Fibroblast of lung (primary cell): ENCODE measurements around the gene PLEKHA8. TPM values are rescaled to one million over a fixed set of nuclear protein-coding genes. Genes with fewer than 3 reads are reported as not detected.
A peak's percentile ranks its signal among the peaks of the same experiment; 100 is the strongest.

ENCODE experiments used
- DNase-seq, 2 donors: peaks; one replicate each; pipeline versions ENCODE4 v3.0.0 to v3.0.0-alpha.2; 2010; ENCODE audit warnings: low read depth in 2 of 2
- H2AFZ ChIP-seq: 2 replicates; pipeline ENCODE4 v1.5.1; 2012; ENCODE audit warnings: low read length, control low read depth, inconsistent platforms
- H3K27ac ChIP-seq: 2 replicates; pipeline ENCODE4 v1.5.1; 2011; ENCODE audit warnings: low read length, control low read depth; ENCODE audit not compliant: insufficient read depth
- H3K27me3 ChIP-seq: 2 replicates; pipeline ENCODE4 v1.5.1; 2011; ENCODE audit warnings: mild to moderate bottlenecking, low read length; ENCODE audit not compliant: control insufficient read depth, insufficient read depth
- H3K36me3 ChIP-seq: 2 replicates; pipeline ENCODE4 v1.5.1; 2011; ENCODE audit warnings: low read length; ENCODE audit not compliant: control insufficient read depth, insufficient read depth
- H3K4me1 ChIP-seq: 2 replicates; pipeline ENCODE4 v1.5.1; 2011; ENCODE audit warnings: low read length; ENCODE audit not compliant: control insufficient read depth, insufficient read depth; ENCODE audit errors: extremely low read depth
- H3K4me2 ChIP-seq: 2 replicates; pipeline ENCODE4 v1.5.1; 2011; ENCODE audit warnings: low read length, control low read depth; ENCODE audit not compliant: insufficient read depth; ENCODE audit errors: extremely low read depth
- H3K4me3 ChIP-seq, 4 experiments: fragments of 200-600 bp in 1 of 4; sonication (generic) in 1 of 4; replicated peaks in 1 of 4; 2 replicates each; pipeline ENCODE4 v1.5.1; 2011 to 2016; ENCODE audit warnings: low read length in 4 of 4, low read depth in 3 of 4, mild to moderate bottlenecking in 3 of 4, control low read depth in 2 of 4, inconsistent platforms in 1 of 4, mixed read lengths in 1 of 4; ENCODE audit not compliant: insufficient read depth in 1 of 4; ENCODE audit errors: control extremely low read depth in 1 of 4
- H3K79me2 ChIP-seq: 2 replicates; pipeline ENCODE4 v1.5.1; 2012; ENCODE audit warnings: mild to moderate bottlenecking, low read length, inconsistent platforms; ENCODE audit not compliant: control insufficient read depth, insufficient read depth
- H3K9ac ChIP-seq: 2 replicates; pipeline ENCODE4 v1.5.1; 2011; ENCODE audit warnings: mild to moderate bottlenecking, low read length, control low read depth; ENCODE audit not compliant: insufficient read depth
- H3K9me3 ChIP-seq: 2 replicates; pipeline ENCODE4 v1.5.1; 2012; ENCODE audit warnings: low read depth, low read length; ENCODE audit not compliant: control insufficient read depth, insufficient read depth
- H4K20me1 ChIP-seq: 2 replicates; pipeline ENCODE4 v1.5.1; 2011; ENCODE audit warnings: low read length; ENCODE audit not compliant: control insufficient read depth, insufficient read depth; ENCODE audit errors: extremely low read depth
- EZH2 ChIP-seq: IDR thresholded peaks from 2 replicates; pipeline ENCODE4 v1.5.1; 2012; ENCODE audit warnings: low read length, control low read depth, mild to moderate bottlenecking; ENCODE audit errors: missing control alignments
- polyA plus RNA-seq, 2 donors: library from polyadenylated mRNA; depleted of rRNA in 1 of 2; stranded (reverse) in 1 of 2; unstranded in 1 of 2; fragments of >200 nt; gene quantifications; 2 replicates each; pipeline ENCODE4 v1.2.1, GENCODE V29; 2011 to 2012; ENCODE audit warnings: missing spikeins in 1 of 2
- total RNA-seq: library from RNA; depleted of rRNA; stranded (reverse); fragments of >200 nt; gene quantifications from 2 replicates; pipeline ENCODE4 v1.2.1, GENCODE V29; 2014
- TF ChIP-seq, protein P1 (sequence below), 2 donors: IDR thresholded peaks in 1 of 2; conservative IDR thresholded peaks in 1 of 2; 1 replicate in 1 of 2; 2 replicates in 1 of 2; pipeline ENCODE4 v1.5.1; 2011 to 2012; ENCODE audit warnings: low read length in 2 of 2, control low read depth in 1 of 2, inconsistent platforms in 1 of 2, low read depth in 1 of 2, mild to moderate bottlenecking in 1 of 2

The PLEKHA8 gene
- total and polyA plus RNA-seq, 2 donors (not counting 1 experiment from before 2014, with no cell fraction given) = 9.5 to 15.5 TPM

DNA sequence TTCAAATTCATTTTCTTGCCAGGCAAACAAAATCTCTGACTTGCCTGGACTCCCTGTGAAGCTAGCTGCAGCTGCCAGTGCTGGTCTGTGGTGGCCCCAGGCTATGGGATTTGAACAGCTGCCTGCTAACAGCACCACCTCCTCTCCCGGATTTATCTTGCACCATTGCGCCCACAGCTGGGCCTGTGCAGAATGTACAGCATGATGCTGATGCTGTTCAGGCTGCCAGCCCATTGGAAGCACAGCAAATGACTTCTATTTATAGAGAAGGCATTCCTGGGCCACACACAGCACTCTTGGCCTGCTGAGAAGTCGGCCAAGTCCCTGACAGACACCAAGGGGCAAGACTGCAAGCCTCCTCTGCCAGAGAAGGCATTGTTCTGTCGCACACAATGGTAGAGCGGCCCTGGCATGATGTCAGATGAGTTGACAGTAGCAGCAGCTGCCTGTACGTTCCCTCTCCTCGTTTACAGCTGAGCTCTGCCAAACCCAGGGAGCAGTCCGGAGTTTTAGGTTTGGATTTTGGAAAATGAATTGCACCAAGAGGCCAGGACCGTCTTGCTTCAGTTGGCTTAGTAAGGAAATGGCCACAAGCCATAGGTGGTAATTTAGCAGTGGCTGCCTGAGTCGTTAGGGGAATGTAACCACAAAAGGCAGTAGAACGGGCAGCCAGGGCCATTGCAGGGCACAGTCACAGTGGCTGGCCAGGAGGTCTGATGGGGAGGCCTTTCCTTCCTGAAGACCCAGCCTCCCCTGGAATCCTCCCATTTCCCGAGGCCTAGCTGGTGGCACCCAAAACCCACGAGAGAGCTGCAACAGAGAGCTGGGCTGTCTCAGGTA lies 145.1 kb downstream of the PLEKHA8 start:
- Histone ChIP-seq H2AFZ (peak overlapping the region; percentile 66), H3K27ac (peak overlapping the region; percentile 23), H3K79me2 (no peaks in the 10 kb centered on the region), H3K4me1 (peaks cover 22% of the 10 kb centered on the region), H3K36me3 (no peaks in the 10 kb centered on the region), H3K4me2 (peak overlapping the region; percentile 58), H4K20me1 (no peaks in the 10 kb centered on the region), H3K4me3 (no peak overlapping the region), H3K9me3 (no peaks in the 10 kb centered on the region), H3K9ac (no peak overlapping the region), H3K27me3 (no peaks in the 10 kb centered on the region)
- no peak for TF ChIP-seq EZH2
- TF ChIP-seq, protein P1, sequence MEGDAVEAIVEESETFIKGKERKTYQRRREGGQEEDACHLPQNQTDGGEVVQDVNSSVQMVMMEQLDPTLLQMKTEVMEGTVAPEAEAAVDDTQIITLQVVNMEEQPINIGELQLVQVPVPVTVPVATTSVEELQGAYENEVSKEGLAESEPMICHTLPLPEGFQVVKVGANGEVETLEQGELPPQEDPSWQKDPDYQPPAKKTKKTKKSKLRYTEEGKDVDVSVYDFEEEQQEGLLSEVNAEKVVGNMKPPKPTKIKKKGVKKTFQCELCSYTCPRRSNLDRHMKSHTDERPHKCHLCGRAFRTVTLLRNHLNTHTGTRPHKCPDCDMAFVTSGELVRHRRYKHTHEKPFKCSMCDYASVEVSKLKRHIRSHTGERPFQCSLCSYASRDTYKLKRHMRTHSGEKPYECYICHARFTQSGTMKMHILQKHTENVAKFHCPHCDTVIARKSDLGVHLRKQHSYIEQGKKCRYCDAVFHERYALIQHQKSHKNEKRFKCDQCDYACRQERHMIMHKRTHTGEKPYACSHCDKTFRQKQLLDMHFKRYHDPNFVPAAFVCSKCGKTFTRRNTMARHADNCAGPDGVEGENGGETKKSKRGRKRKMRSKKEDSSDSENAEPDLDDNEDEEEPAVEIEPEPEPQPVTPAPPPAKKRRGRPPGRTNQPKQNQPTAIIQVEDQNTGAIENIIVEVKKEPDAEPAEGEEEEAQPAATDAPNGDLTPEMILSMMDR (conservative IDR thresholded peaks at IDR 0.05 in 1 of 2, IDR thresholded peaks at IDR 0.05 in 1 of 2; ENCODE audit: low read depth in 1 of 2, low read length in 2 of 2) = peak; percentile 36 to 40
- peak; percentile 86 to 92 for DNase-seq

DNA sequence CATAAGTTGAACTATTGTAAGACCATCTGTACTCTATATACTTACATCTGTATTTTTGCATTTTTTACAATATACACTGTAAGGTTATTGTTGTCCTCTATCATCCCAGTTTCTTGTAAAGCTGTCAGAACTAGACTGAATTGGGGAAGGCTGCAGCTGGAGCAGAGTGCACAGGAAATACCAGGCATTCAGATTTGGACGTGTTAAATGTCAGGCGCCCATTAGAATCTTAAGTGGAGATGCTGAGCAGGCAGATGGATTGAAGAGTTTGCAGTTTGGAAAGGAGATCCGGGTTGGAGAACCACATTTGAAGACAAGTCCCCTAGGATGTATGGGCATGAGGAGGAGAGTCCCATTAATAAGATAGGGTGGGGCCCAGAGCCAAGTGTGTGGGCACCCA lies 147.0 kb downstream of the PLEKHA8 start:
- H3K9me3 ChIP-seq = no peaks in the 10 kb centered on the region

DNA sequence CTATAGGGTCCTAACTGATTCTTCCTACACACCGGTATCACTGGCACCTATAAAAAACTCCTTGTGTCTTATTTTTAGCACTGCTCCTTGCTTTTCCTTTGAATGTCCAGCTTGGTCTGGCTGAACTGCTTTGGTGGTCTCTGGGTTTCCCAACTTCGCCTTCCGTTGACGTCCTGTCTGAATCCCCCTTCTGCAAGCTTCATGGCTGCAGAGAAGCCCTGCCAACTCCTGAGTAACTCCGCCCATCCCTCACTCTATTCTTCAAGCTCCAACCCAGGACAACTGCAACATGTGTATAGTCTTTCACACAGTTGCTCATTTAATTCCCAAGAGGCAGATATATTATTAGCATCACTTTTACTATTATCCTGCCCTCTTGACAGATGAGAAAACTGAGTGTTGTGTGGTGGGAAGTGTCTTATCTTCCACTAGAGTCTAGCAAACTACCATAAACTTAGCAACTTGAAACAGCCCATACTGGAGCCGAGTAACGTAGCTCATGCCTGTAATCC lies 147.5 kb downstream of the PLEKHA8 start:
- Histone ChIP-seq H3K9ac (no peak overlapping the region), H3K9me3 (no peaks in the 10 kb centered on the region), H3K27ac (no peak overlapping the region), H3K4me2 (no peak overlapping the region), H3K36me3 (no peaks in the 10 kb centered on the region), H3K4me1 (peaks cover 18% of the 10 kb centered on the region), H2AFZ (no peak overlapping the region), H3K27me3 (no peaks in the 10 kb centered on the region), H3K4me3 (no peak overlapping the region), H4K20me1 (no peaks in the 10 kb centered on the region), H3K79me2 (no peaks in the 10 kb centered on the region)
- TF ChIP-seq, protein P1 (conservative IDR thresholded peaks at IDR 0.05 in 1 of 2, IDR thresholded peaks at IDR 0.05 in 1 of 2; ENCODE audit: low read depth in 1 of 2, low read length in 2 of 2) = no peak
- no peak for TF ChIP-seq EZH2
- DNase-seq = no peak

More for the DNA sequence above, 147.0 kb downstream of the PLEKHA8 start:
- no peak for TF ChIP-seq EZH2
- TF ChIP-seq, protein P1 (conservative IDR thresholded peaks at IDR 0.05 in 1 of 2, IDR thresholded peaks at IDR 0.05 in 1 of 2; ENCODE audit: low read depth in 1 of 2, low read length in 2 of 2) = no peak
- peaks cover 18% of the 10 kb centered on the region for H3K4me1 ChIP-seq
- no peak overlapping the region for H2AFZ ChIP-seq
- no peaks in the 10 kb centered on the region for H3K79me2 ChIP-seq
- H3K9ac ChIP-seq = no peak overlapping the region
- H3K27me3 ChIP-seq = no peaks in the 10 kb centered on the region
- H3K36me3 ChIP-seq = no peaks in the 10 kb centered on the region
- DNase-seq = no peak
- H3K27ac ChIP-seq = no peak overlapping the region
- H3K4me2 ChIP-seq = no peak overlapping the region
- H4K20me1 ChIP-seq = no peaks in the 10 kb centered on the region
- H3K4me3 ChIP-seq = no peak overlapping the region
